ENCODE results near the gene MAGI3.

Gene MAGI3

GRCh38 chr1:113538225-113538624 lies 147.9 kb downstream of the MAGI3 start:
- TF ChIP-seq USF1 (IDR thresholded peaks at IDR 0.05) (no peak), TCF12 (IDR thresholded peaks at IDR 0.05; ENCODE audit: low read depth) (no peak), CREB1 (IDR thresholded peaks at IDR 0.05; ENCODE audit: low read depth) (no peak), TAF1 (IDR thresholded peaks at IDR 0.05; ENCODE audit: low read depth) (no peak), REST (IDR thresholded peaks at IDR 0.05; ENCODE audit: low read depth) (no peak), EP300 (IDR thresholded peaks at IDR 0.05; ENCODE audit: borderline replicate concordance) (no peak), MAX (IDR thresholded peaks at IDR 0.05) (no peak)

GRCh38 chr1:113540335-113540734 lies 150.0 kb downstream of the MAGI3 start:
- TF ChIP-seq NFIC (IDR thresholded peaks at IDR 0.05) (no peak), EGR1 (IDR thresholded peaks at IDR 0.05) (no peak), EP300 (IDR thresholded peaks at IDR 0.05; ENCODE audit: borderline replicate concordance) (no peak), TEAD4 (IDR thresholded peaks at IDR 0.05) (no peak), TCF12 (IDR thresholded peaks at IDR 0.05; ENCODE audit: low read depth) (no peak), RAD21 (IDR thresholded peaks at IDR 0.05; ENCODE audit: low read depth) (no peak), ZBTB7A (IDR thresholded peaks at IDR 0.05; ENCODE audit: low read depth) (no peak), CREB1 (IDR thresholded peaks at IDR 0.05; ENCODE audit: low read depth) (no peak), REST (IDR thresholded peaks at IDR 0.05; ENCODE audit: low read depth) (no peak), YY1 (IDR thresholded peaks at IDR 0.05; ENCODE audit: low read depth) (no peak), USF1 (IDR thresholded peaks at IDR 0.05) (no peak), FOXM1 (IDR thresholded peaks at IDR 0.05; ENCODE audit: borderline replicate concordance, low read depth) (no peak), MAX (IDR thresholded peaks at IDR 0.05) (no peak), CEBPB (IDR thresholded peaks at IDR 0.05) (no peak), TAF1 (IDR thresholded peaks at IDR 0.05; ENCODE audit: low read depth) (no peak)

- no peak for TF ChIP-seq NFIC (IDR thresholded peaks at IDR 0.05)
- no peak for TF ChIP-seq MAX (IDR thresholded peaks at IDR 0.05)
- no peak for TF ChIP-seq CREB1 (IDR thresholded peaks at IDR 0.05; ENCODE audit: low read depth)
- TF ChIP-seq EP300 (IDR thresholded peaks at IDR 0.05; ENCODE audit: borderline replicate concordance): no peak
- no peak for TF ChIP-seq RAD21 (IDR thresholded peaks at IDR 0.05; ENCODE audit: low read depth)
- TF ChIP-seq ZBTB7A (IDR thresholded peaks at IDR 0.05; ENCODE audit: low read depth): no peak
- TF ChIP-seq TEAD4 (IDR thresholded peaks at IDR 0.05): no peak
- TF ChIP-seq EGR1 (IDR thresholded peaks at IDR 0.05): no peak
Measured at GRCh38 chr1:113541106-113541505, 150.8 kb downstream of the MAGI3 start.

GRCh38 chr1:113542221-113542701 lies 151.9 kb downstream of the MAGI3 start:
- TF ChIP-seq ZBTB7A (IDR thresholded peaks at IDR 0.05; ENCODE audit: low read depth): no peak
- no peak for TF ChIP-seq NFIC (IDR thresholded peaks at IDR 0.05)
- no peak for TF ChIP-seq TAF1 (IDR thresholded peaks at IDR 0.05; ENCODE audit: low read depth)
- no peak for TF ChIP-seq REST (IDR thresholded peaks at IDR 0.05; ENCODE audit: low read depth)
- no peak for TF ChIP-seq FOXM1 (IDR thresholded peaks at IDR 0.05; ENCODE audit: borderline replicate concordance, low read depth)
- no peak for TF ChIP-seq USF1 (IDR thresholded peaks at IDR 0.05)
- TF ChIP-seq RAD21 (IDR thresholded peaks at IDR 0.05; ENCODE audit: low read depth): no peak
- no peak for TF ChIP-seq TCF12 (IDR thresholded peaks at IDR 0.05; ENCODE audit: low read depth)

Data from Ishikawa (cell line).